HG02973 (cell line): ENCODE data around the gene TMEM174.
"Not testable (repeated sequence)": the region's sequence is repeated elsewhere in the genome, so short reads cannot be mapped to it uniquely, and the experiment has no call there.

Source experiments
- ATAC-seq: cut with Tn5 transposase; IDR thresholded peaks from one replicate; pipeline ENCODE4 v1.9.1; 2021; ENCODE audit warnings: moderate library complexity; ENCODE audit not compliant: unreplicated experiment

Gene TMEM174

GRCh38 chr5:73188764-73189531 is 16.0 kb downstream of the TMEM174 start:
- ATAC-seq: no peak

- ATAC-seq: no peak
Measured at GRCh38 chr5:73189871-73190376, 16.9 kb downstream of the TMEM174 start.

- no peak for ATAC-seq
Measured at GRCh38 chr5:73192370-73192769, 19.4 kb downstream of the TMEM174 start.

GRCh38 chr5:73193592-73193991 is 20.6 kb downstream of the TMEM174 start:
- ATAC-seq: no peak

GRCh38 chr5:73196201-73196600 is 23.2 kb downstream of the TMEM174 start:
- ATAC-seq: no peak

GRCh38 chr5:73197637-73198257 is 24.8 kb downstream of the TMEM174 start:
- ATAC-seq: no peak

GRCh38 chr5:73198833-73199592 is 26.0 kb downstream of the TMEM174 start:
- ATAC-seq: no peak

- ATAC-seq: no peak
Measured at GRCh38 chr5:73199671-73200070, 26.7 kb downstream of the TMEM174 start.

- no peak for ATAC-seq
Measured at GRCh38 chr5:73201547-73202513, 28.8 kb downstream of the TMEM174 start.

- ATAC-seq: no peak
Measured at GRCh38 chr5:73204332-73204731, 31.3 kb downstream of the TMEM174 start.

GRCh38 chr5:73204733-73205132 is 31.7 kb downstream of the TMEM174 start:
- ATAC-seq: no peak

GRCh38 chr5:73205305-73205704 is 32.3 kb downstream of the TMEM174 start:
- ATAC-seq: no peak

- not testable (repeated sequence) for ATAC-seq
Measured at GRCh38 chr5:73207239-73207638, 34.2 kb downstream of the TMEM174 start.

GRCh38 chr5:73209075-73209474 is 36.1 kb downstream of the TMEM174 start:
- ATAC-seq: not testable (repeated sequence)

- not testable (repeated sequence) for ATAC-seq
Measured at GRCh38 chr5:73212693-73213092, 39.7 kb downstream of the TMEM174 start.

GRCh38 chr5:73213566-73213998 is 40.6 kb downstream of the TMEM174 start:
- ATAC-seq: peak; percentile 58

- no peak for ATAC-seq
Measured at GRCh38 chr5:73214306-73214705, 41.3 kb downstream of the TMEM174 start.

- ATAC-seq: no peak
Measured at GRCh38 chr5:73214996-73215395, 42.0 kb downstream of the TMEM174 start.

GRCh38 chr5:73215531-73215890 is 42.5 kb downstream of the TMEM174 start:
- ATAC-seq: no peak

- peak; percentile 73 for ATAC-seq
Measured at GRCh38 chr5:73215891-73216610, 43.1 kb downstream of the TMEM174 start.
